Lung microvascular endothelial cell (primary cell): ENCODE results near the gene CPA5. TPM values are rescaled to one million over a fixed set of nuclear protein-coding genes. Genes with fewer than 3 reads are reported as not detected.
"Not testable (repeated sequence)": the region's sequence is repeated elsewhere in the genome, so short reads cannot be mapped to it uniquely, and the experiment has no call there.

Source experiments
- DNase-seq, 2 donors: peaks; one replicate each; pipeline versions ENCODE4 v3.0.0 to v3.0.0-alpha.2; 2010; ENCODE audit warnings: low read depth in 2 of 2
- total RNA-seq: library from RNA; depleted of rRNA; stranded (reverse); fragments of >200 nt; gene quantifications from 2 replicates; pipeline ENCODE4 v1.2.1, GENCODE V29; 2014

CPA5 gene
- not detected in 2 replicates for total RNA-seq

- DNase-seq: no peak
Measured at GRCh38 chr7:130344271-130344866, at the start of gene CPA5. Gene CPA5, plus strand, starts transcription at chr7:130344816. Its CDS starts 1,670 bp downstream, at chr7:130346486.

- no peak for DNase-seq
Measured at GRCh38 chr7:130296221-130296951, 48.2 kb upstream of the CPA5 start.

GRCh38 chr7:130297628-130298543, 46.7 kb upstream of the CPA5 start:
- no peak for DNase-seq

GRCh38 chr7:130298544-130299326, 45.9 kb upstream of the CPA5 start:
- no peak for DNase-seq

GRCh38 chr7:130299866-130300265, 44.8 kb upstream of the CPA5 start:
- peak in 1 of 2 donors; percentile 10 for DNase-seq

GRCh38 chr7:130301501-130302020, 43.1 kb upstream of the CPA5 start:
- DNase-seq: no peak

GRCh38 chr7:130302649-130303048, 42.0 kb upstream of the CPA5 start:
- no peak for DNase-seq

- DNase-seq: no peak
Measured at GRCh38 chr7:130303127-130303526, 41.5 kb upstream of the CPA5 start.

- DNase-seq: no peak
Measured at GRCh38 chr7:130303551-130303950, 41.1 kb upstream of the CPA5 start.

GRCh38 chr7:130303982-130304381, 40.6 kb upstream of the CPA5 start:
- DNase-seq: no peak

GRCh38 chr7:130304878-130305277, 39.7 kb upstream of the CPA5 start:
- no peak for DNase-seq

GRCh38 chr7:130305433-130306042, 39.1 kb upstream of the CPA5 start:
- DNase-seq: no peak

GRCh38 chr7:130309986-130310385, 34.6 kb upstream of the CPA5 start:
- no peak for DNase-seq

- DNase-seq: peak in 1 of 2 donors; percentile 2
Measured at GRCh38 chr7:130314305-130314704, 30.3 kb upstream of the CPA5 start.

GRCh38 chr7:130319541-130319940, 25.1 kb upstream of the CPA5 start:
- no peak for DNase-seq

GRCh38 chr7:130321542-130322229, 22.9 kb upstream of the CPA5 start:
- DNase-seq: not testable (repeated sequence)

GRCh38 chr7:130322615-130323014, 22.0 kb upstream of the CPA5 start:
- no peak for DNase-seq

GRCh38 chr7:130324306-130324943, 20.2 kb upstream of the CPA5 start:
- no peak for DNase-seq

- DNase-seq: no peak
Measured at GRCh38 chr7:130329681-130330080, 14.9 kb upstream of the CPA5 start.
